Mesothelial cell of epicardium (in vitro differentiated cells): ENCODE data around the gene DENND4A. TPM values are rescaled to one million over a fixed set of nuclear protein-coding genes. Genes with fewer than 3 reads are reported as not detected.
"Not testable (repeated sequence)": the region's sequence is repeated elsewhere in the genome, so short reads cannot be mapped to it uniquely, and the experiment has no call there.

Experiments
- DNase-seq, 2 experiments: peaks; one replicate each; pipeline ENCODE4 v3.0.0; 2021; ENCODE audit warnings: low spot score in 2 of 2; ENCODE audit not compliant: unreplicated experiment in 2 of 2
- H3K27ac Mint-ChIP-seq: 2 replicates; pipeline ENCODE4 v1.8.0; 2021; ENCODE audit warnings: mixed read lengths
- H3K27me3 Mint-ChIP-seq: 2 replicates; pipeline ENCODE4 v1.8.0; 2021; ENCODE audit warnings: low read depth, mixed read lengths
- H3K36me3 Mint-ChIP-seq: 2 replicates; pipeline ENCODE4 v1.8.0; 2021; ENCODE audit warnings: mixed read lengths
- H3K4me1 Mint-ChIP-seq: 2 replicates; pipeline ENCODE4 v1.8.0; 2021; ENCODE audit warnings: mixed read lengths
- H3K4me3 Mint-ChIP-seq: 2 replicates; pipeline ENCODE4 v1.8.0; 2021; ENCODE audit warnings: mild to moderate bottlenecking, moderate library complexity, mixed read lengths
- H3K9me3 Mint-ChIP-seq: 2 replicates; pipeline ENCODE4 v1.8.0; 2021; ENCODE audit warnings: mixed read lengths
- CTCF ChIP-seq: fragments of 200-600 bp; sonication (generic); IDR thresholded peaks from one replicate; pipeline ENCODE4 v1.5.0; 2021; ENCODE audit warnings: antibody characterized with exemption; ENCODE audit not compliant: unreplicated experiment
- total RNA-seq: library from RNA; stranded (reverse); gene quantifications from 3 replicates; pipeline ENCODE4 v1.2.1, GENCODE V29; 2021

The DENND4A gene
- total RNA-seq, 1 donor from 2014 or later, result 23.3 TPM

DNA sequence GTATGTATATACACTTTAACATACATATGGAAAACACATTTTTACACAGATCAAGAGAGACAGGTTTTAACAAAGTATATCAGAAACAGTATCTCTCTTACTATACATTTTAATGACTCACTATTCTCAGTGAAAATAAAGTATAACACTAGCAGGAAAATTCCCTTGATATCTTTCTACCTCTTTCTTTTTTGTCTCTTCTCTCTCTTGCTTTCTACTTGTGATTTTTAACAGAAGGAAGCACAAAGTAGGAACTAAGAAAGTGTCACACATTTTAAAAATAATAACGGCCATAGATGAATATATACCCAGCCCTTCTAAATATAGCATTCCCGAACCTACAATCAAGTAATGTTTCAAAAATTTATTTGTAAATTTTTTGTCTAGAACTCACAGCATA lies 4.8 kb downstream of the DENND4A start:
- H3K27me3 Mint-ChIP-seq, result no peaks in the 10 kb centered on the region
- H3K9me3 Mint-ChIP-seq, result no peaks in the 10 kb centered on the region
- DNase-seq, result no peak
- peaks cover 14% of the 10 kb centered on the region for H3K4me1 Mint-ChIP-seq
- H3K36me3 Mint-ChIP-seq, result peaks cover 3% of the 10 kb centered on the region
- TF ChIP-seq CTCF, result no peak
- peak overlapping the region; percentile 21 for H3K27ac Mint-ChIP-seq
- no peak overlapping the region for H3K4me3 Mint-ChIP-seq

DNA sequence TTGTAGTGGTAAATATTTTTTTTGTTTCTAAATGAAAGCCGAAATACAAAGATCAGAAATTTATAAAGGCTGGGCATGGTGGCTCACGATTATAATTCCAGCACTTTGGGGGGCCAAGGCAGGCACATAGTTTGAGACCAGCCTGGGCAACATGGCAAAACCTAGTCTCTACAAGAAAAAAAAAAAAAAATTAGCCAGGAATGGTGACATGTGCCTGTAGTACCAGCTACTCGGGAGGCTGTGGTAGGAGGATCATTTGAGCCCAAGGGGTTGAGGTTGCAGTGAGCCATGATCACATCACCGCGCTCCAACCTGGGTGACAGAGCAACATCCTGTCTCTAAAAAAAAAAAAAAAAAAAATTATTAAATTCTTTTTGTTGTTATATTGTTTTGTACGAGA lies 6.9 kb downstream of the DENND4A start:
- Mint-ChIP-seq H3K27me3 (no peaks in the 10 kb centered on the region), H3K36me3 (peaks cover 3% of the 10 kb centered on the region), H3K4me1 (peaks cover 8% of the 10 kb centered on the region), H3K9me3 (no peaks in the 10 kb centered on the region), H3K4me3 (no peak overlapping the region), H3K27ac (no peak overlapping the region)
- TF ChIP-seq CTCF, result no peak
- no peak for DNase-seq

GRCh38 chr15:65783872-65784271 lies 8.2 kb downstream of the DENND4A start:
- Mint-ChIP-seq H3K4me1 (peaks cover 6% of the 10 kb centered on the region), H3K27ac (no peak overlapping the region), H3K4me3 (no peak overlapping the region), H3K27me3 (no peaks in the 10 kb centered on the region), H3K36me3 (peaks cover 3% of the 10 kb centered on the region), H3K9me3 (no peaks in the 10 kb centered on the region)
- no peak for DNase-seq
- TF ChIP-seq CTCF, result no peak

DNA sequence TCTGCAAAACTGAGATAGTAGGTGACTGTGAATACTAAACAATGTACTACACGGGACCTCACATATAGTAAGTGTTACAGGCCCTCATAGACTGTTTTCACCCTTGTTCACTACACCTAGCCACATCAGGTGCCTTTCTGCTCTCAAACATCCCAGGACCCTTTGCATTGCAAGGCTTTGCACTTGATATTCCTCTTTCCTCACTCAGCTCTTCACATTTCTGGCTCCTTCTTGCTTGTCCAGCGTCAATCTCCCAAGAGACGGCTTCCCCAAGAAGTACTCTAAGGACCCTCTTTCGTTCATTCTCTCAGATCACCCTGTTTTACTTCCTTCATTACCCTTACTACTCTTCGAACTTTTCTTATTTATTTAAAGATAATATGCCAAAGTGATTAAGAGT lies 10.0 kb downstream of the DENND4A start:
- Mint-ChIP-seq H3K4me3 (no peak overlapping the region), H3K9me3 (no peaks in the 10 kb centered on the region), H3K4me1 (peaks cover 2% of the 10 kb centered on the region), H3K27me3 (no peaks in the 10 kb centered on the region), H3K36me3 (peaks cover 3% of the 10 kb centered on the region), H3K27ac (no peak overlapping the region)
- TF ChIP-seq CTCF, result no peak
- DNase-seq, result no peak

GRCh38 chr15:65778701-65779100 lies 13.4 kb downstream of the DENND4A start:
- not testable (repeated sequence) for H3K4me3 Mint-ChIP-seq, H3K27me3 Mint-ChIP-seq, H3K36me3 Mint-ChIP-seq, DNase-seq, H3K27ac Mint-ChIP-seq, H3K4me1 Mint-ChIP-seq, H3K9me3 Mint-ChIP-seq

DNA sequence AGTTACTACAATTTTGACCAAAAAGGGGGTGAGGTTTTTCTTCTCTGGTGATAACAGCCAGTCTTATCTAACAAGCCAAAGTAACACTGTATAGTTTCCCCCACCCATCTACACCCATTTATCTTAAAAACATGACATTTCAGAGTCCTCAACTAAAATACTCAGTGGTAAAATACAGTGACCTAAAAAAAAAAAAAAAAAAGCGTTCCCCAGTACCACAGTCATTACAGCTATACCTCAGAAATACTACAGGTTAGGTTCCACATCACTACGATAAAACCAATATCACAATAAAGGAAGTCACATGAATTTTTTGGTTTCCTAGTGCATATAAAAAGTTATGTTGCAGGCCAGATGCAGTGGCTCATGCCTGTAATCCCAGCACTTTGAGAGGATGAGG lies 13.8 kb downstream of the DENND4A start:
- peaks cover 2% of the 10 kb centered on the region for H3K4me1 Mint-ChIP-seq

More for the DNA sequence above, 13.8 kb downstream of the DENND4A start:
- H3K9me3 Mint-ChIP-seq, result no peaks in the 10 kb centered on the region
- H3K27ac Mint-ChIP-seq, result no peak overlapping the region
- H3K36me3 Mint-ChIP-seq, result no peaks in the 10 kb centered on the region
- H3K4me3 Mint-ChIP-seq, result no peak overlapping the region
- DNase-seq, result no peak
- no peaks in the 10 kb centered on the region for H3K27me3 Mint-ChIP-seq
- no peak for TF ChIP-seq CTCF
